ENCODE results near the gene SMIM36.
A peak's percentile ranks its signal among the peaks of the same experiment; 100 is the strongest.

The SMIM36 gene

DNA sequence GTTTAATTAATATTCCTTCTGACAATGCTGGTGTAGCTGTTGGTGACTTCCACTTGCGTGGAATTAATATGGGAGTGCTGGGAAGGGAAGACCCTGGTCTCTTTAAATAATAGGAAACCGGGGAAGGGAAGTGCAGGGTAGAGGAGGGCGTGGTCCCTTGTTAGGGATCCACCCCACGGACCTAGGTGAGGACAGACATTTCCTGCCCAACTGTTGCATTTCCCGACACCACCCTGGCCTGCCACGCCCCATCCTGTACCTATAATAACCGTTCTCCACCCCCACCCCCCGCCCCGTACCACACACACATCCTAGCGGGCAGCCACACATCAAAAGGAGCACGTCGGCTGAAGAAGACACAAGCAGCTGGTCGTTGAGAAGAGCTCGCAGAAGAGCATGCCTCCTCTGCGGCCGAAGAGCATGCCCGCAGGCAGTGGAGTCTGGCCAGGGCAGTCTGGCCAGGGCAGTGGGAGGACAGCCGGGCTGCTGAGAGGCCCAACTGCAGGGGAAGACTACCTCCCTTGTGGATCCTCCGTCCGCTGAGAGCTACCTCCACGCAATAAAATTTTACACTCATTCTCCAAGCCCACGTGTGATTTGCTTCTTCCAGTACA lies 52.9 kb downstream of the SMIM36 start:
- no peaks in the 10 kb centered on the region for H3K27me3 ChIP-seq (replicated peaks; ENCODE audit: control insufficient read depth, insufficient read depth, low read length)
- no peak overlapping the region for H3K4me3 ChIP-seq (replicated peaks; ENCODE audit: low read depth, low read length)
- peak; percentile 18 for DNase-seq (ENCODE audit: extremely low read depth, insufficient read length)
- TF ChIP-seq, protein P1, sequence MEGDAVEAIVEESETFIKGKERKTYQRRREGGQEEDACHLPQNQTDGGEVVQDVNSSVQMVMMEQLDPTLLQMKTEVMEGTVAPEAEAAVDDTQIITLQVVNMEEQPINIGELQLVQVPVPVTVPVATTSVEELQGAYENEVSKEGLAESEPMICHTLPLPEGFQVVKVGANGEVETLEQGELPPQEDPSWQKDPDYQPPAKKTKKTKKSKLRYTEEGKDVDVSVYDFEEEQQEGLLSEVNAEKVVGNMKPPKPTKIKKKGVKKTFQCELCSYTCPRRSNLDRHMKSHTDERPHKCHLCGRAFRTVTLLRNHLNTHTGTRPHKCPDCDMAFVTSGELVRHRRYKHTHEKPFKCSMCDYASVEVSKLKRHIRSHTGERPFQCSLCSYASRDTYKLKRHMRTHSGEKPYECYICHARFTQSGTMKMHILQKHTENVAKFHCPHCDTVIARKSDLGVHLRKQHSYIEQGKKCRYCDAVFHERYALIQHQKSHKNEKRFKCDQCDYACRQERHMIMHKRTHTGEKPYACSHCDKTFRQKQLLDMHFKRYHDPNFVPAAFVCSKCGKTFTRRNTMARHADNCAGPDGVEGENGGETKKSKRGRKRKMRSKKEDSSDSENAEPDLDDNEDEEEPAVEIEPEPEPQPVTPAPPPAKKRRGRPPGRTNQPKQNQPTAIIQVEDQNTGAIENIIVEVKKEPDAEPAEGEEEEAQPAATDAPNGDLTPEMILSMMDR (IDR thresholded peaks at IDR 0.05; ENCODE audit: insufficient read depth, low read length, poor library complexity, severe bottlenecking), result no peak
- no peaks in the 10 kb centered on the region for H3K36me3 ChIP-seq (ENCODE audit: control insufficient read depth, insufficient read depth, low read length)

DNA sequence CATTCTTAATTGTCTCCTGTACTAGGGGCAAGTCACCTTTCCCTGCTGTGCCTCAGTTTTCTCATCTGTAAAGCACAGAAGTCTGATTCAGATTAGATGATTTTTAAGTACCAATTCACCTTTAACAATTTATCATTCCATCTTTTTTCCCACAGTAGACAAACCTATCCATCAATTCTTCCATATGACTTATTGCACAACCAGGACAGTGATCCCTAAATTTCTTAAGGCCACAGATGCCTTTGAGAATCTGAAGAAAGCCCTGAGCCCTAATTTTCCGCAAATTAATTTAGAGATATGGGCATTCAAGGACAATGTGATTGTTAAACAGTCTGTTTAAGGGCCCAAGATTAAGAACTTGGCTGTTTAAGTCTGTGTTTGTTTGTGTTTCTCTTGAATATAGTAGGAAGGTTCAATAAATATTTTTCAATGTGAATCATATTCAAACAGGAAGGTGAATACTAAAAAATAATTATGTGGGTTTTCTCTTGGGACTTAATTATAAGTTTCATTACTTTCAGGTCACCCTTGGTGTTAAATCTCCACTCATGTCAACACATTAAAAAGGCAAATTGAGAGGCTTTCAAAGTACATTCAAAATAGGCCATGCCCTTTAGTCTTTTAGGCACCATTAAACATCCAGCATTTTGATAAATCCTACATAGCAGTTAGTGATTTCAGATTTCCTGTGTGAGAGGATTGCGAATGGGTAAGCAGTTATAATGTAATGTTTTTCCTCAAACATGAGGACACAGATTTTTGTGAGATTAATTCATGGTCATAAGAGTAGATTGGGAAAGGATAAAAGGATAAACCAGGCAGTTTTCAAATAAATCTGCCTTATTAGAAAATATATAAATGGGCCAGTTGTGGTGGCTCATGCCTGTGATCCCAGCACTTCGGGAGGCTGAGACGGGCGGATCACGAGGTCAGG lies 54.7 kb downstream of the SMIM36 start:
- Histone ChIP-seq H3K27me3 (replicated peaks; ENCODE audit: control insufficient read depth, insufficient read depth, low read length) (no peaks in the 10 kb centered on the region), H3K4me3 (replicated peaks; ENCODE audit: low read depth, low read length) (no peak overlapping the region), H3K36me3 (ENCODE audit: control insufficient read depth, insufficient read depth, low read length) (no peaks in the 10 kb centered on the region)
- TF ChIP-seq, protein P1 (IDR thresholded peaks at IDR 0.05; ENCODE audit: insufficient read depth, low read length, poor library complexity, severe bottlenecking), result no peak
- no peak for DNase-seq (ENCODE audit: extremely low read depth, insufficient read length)

DNA sequence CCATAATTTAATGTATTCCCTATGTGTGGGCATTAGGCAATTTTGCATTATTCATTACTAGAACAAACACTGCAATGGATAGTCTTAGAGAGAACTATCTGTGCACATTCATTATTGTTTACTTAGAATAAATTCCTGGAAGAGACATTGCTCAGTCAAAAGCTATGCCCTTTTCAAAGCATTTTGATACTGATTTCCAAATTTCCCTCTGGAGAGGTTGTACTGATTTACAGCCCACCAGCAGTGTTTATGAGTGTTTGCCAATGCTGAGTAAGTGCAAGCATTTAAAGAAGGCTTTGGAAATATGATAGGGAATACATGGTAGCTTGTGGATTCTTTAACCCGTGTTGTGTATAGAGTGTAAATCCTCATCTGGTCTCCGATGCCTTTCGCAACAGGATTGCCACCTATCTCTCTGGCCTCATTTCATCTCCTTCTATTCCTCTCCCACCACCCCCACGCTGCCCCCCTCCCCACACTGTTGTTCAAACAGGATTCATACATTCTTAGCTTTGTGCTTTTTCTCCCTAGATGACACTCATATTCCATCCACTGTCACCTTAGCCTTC lies 56.3 kb downstream of the SMIM36 start:
- Histone ChIP-seq H3K27me3 (replicated peaks; ENCODE audit: control insufficient read depth, insufficient read depth, low read length) (no peaks in the 10 kb centered on the region), H3K4me3 (replicated peaks; ENCODE audit: low read depth, low read length) (no peak overlapping the region), H3K36me3 (ENCODE audit: control insufficient read depth, insufficient read depth, low read length) (no peaks in the 10 kb centered on the region)
- TF ChIP-seq, protein P1 (IDR thresholded peaks at IDR 0.05; ENCODE audit: insufficient read depth, low read length, poor library complexity, severe bottlenecking), result no peak
- no peak for DNase-seq (ENCODE audit: extremely low read depth, insufficient read length)

DNA sequence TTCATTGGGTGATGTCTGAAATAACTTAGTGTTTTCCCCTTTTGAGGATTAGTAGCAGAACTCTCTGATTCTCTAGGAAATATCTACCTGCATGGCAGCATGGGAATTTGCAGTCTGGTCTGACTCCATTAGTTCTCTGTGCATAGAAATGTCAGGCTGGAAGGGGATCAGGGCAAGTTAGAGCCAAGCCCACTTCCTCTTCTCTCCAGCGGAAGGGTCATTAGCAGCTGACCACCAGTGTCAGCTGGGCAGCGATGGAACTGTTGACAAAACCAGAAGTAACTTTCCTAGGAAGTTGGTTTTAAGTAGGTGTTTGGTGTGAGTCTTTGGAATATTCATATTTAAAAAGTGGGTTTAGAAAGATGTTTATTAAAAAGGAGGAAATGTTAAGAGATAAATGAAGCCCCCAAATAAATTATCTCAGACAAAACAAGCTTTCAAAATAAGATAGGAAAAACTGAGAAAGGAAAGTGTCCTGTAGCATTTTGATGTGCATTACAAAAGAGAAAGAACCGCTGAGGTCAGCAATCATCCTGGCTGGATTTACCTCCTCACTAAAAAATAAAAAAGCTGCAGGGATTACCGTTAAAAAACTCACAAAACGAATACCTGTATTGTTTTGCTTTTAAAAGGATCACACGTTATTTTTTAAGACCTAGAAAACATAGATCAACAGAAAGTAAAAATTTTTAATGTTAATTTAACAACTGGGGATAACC lies 57.3 kb downstream of the SMIM36 start:
- DNase-seq (ENCODE audit: extremely low read depth, insufficient read length), result no peak
- H3K4me3 ChIP-seq (replicated peaks; ENCODE audit: low read depth, low read length), result no peak overlapping the region
- H3K27me3 ChIP-seq (replicated peaks; ENCODE audit: control insufficient read depth, insufficient read depth, low read length), result no peaks in the 10 kb centered on the region
- TF ChIP-seq, protein P1 (IDR thresholded peaks at IDR 0.05; ENCODE audit: insufficient read depth, low read length, poor library complexity, severe bottlenecking), result no peak
- H3K36me3 ChIP-seq (ENCODE audit: control insufficient read depth, insufficient read depth, low read length), result no peaks in the 10 kb centered on the region

DNA sequence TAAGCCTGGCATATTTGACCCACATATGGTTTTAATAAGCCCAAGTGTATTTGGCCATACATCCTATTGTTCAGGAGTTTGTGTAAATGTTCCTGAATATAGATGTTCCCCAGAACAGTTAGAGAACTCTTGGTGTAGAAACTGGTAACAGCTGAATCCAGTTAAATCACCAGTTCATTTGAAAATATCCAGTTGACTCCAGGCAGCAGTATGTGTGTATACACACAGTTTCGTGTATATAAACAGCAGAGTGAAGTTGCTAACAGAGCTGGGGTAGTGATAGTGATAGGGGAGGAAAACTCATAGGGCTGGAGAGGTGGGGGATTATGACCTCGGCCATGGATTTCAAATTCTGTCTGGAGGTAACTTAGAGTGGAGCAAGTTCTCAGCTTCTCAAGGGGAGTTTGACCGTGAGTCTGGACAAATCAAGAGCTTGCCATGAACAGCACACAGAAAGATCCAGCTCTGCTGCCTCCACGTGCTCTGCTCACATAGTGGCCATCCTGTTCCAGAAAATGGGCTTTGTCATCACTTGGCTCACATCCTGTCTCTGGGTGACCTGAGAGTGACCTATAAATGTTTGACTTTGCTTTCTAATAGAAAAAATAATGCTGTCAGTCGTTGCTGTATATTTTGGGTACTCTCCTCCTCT lies 59.0 kb downstream of the SMIM36 start:
- TF ChIP-seq, protein P1 (IDR thresholded peaks at IDR 0.05; ENCODE audit: insufficient read depth, low read length, poor library complexity, severe bottlenecking), result no peak
- no peaks in the 10 kb centered on the region for H3K27me3 ChIP-seq (replicated peaks; ENCODE audit: control insufficient read depth, insufficient read depth, low read length)
- no peaks in the 10 kb centered on the region for H3K36me3 ChIP-seq (ENCODE audit: control insufficient read depth, insufficient read depth, low read length)
- DNase-seq (ENCODE audit: extremely low read depth, insufficient read length), result no peak
- no peak overlapping the region for H3K4me3 ChIP-seq (replicated peaks; ENCODE audit: low read depth, low read length)
